IPS-18c (cell line): ENCODE results near the gene MUC5B.
"Not testable (repeated sequence)": the region's sequence is repeated elsewhere in the genome, so short reads cannot be mapped to it uniquely, and the experiment has no call there.

ENCODE experiments used
- H3K4me3 ChIP-seq: 2 replicates; pipeline ENCODE4 v1.7.0; 2013; ENCODE audit warnings: low read depth, mild to moderate bottlenecking, low read length, moderate library complexity; ENCODE audit not compliant: insufficient read depth
- H3K9me3 ChIP-seq: one replicate; pipeline ENCODE4 v1.6.1; 2013; ENCODE audit warnings: mild to moderate bottlenecking, low read length, moderate library complexity; ENCODE audit not compliant: control insufficient read depth, insufficient read depth

MUC5B gene

DNA sequence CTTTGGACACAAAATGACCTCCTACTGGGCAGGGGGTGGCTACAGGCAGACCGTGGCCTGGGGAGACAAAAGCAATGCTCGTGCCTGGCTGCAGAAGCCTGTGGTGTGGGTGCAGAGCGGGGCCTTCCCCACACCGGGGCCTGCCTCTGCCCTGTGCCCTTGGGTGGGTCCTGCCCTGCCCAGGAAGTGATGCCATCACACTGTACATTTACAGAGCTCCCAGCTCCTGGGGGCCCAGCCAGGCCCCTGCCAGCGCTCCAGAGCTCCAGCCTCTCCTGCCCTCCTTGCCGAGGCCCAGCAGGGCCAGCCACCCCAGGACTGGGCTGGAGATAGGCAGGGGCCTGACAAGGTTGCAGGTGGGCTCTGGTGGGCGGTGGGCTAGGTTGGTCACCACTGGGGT, 40.1 kb downstream of the MUC5B start:
- H3K4me3 ChIP-seq: peak overlapping the region; percentile 20
- peaks cover 5% of the 10 kb centered on the region for H3K9me3 ChIP-seq

DNA sequence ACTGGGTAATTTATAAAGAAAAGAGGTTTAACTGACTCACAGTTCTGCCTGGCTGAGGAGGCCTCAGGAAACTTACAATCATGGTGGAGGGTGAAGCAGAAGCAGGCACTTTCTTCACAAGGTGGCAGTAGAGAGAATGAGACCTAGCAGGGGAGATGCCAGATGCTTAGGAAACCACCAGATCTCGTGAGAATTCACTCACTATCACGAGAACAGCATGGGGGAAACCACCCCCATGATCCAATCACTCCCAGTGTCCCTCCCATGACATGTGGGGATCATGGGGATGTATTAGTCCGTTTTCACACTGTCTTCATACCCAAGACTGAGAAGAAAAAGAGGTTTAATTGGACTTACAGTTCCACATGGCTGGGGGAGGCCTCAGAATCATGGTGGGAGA, 41.6 kb downstream of the MUC5B start:
- H3K9me3 ChIP-seq, H3K4me3 ChIP-seq: not testable (repeated sequence)

DNA sequence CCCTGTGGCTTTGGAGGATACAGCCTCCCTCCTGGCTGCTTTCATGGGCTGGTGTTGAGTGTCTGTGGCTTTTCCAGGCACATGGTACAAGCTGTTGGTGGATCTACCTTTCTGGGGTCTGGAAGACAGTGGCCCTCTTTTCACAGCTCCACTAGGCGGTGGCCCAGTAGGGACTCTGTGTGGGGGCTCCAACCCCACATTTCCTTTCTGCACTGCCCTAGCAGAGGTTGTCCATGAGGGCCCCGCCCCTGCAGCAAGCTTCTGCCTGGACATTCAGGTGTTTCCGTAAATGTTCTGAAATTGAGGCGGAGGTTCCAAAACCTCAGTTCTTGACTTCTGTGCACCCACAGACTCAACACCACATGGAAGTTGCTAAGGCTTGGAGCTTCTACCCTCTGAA, 42.6 kb downstream of the MUC5B start:
- H3K9me3 ChIP-seq, H3K4me3 ChIP-seq: not testable (repeated sequence)

DNA sequence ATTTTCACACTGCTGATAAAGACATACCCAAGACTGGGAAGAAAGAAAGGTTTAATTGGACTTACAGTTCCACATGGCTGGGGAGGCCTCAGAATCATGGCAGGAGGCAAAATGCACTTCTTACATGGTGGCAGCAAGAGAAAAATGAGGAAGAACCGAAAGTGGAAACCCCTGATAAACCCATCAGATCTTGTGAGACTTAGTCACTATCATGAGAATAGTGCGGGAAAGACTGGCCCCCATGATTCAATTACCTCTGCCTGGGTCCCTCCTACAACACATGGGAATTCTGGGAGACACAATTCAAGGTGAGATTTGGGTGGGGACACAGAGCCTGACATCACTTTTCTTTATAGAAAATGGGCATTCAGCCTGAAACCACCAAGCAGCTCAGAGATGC, 44.1 kb downstream of the MUC5B start:
- H3K9me3 ChIP-seq, H3K4me3 ChIP-seq: not testable (repeated sequence)

DNA sequence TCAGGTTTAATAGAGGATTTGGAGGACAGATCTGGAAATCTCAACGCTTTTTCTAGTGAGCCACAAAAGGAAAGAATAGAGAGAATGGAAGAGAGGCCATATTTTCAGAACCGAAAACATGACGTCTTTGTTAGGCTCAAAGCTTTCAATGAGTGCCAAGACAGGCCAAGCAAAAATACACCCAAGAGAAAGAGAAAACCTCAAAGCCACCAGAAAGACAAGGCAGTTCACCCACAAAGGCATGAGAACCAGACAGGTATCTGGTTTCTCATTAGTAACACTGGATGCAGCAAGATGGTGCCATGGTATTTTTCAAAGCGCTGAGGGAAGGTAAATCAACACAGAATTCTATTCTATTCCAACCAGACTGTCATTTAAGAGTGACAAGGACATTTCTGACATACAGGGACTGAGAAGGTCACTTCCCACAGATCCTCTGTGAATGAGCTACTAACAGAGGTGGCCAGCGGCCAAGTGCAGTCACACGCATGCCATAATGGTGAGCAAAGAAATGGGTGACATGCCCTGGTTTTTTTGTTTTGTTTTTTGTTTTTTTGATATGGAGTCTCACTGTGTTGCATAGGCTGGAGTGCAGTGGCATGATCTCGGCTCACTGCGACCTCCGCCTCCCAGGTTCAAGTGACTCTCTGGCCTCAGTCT, 44.7 kb downstream of the MUC5B start:
- peaks cover 5% of the 10 kb centered on the region for H3K9me3 ChIP-seq
- H3K4me3 ChIP-seq: no peak overlapping the region

DNA sequence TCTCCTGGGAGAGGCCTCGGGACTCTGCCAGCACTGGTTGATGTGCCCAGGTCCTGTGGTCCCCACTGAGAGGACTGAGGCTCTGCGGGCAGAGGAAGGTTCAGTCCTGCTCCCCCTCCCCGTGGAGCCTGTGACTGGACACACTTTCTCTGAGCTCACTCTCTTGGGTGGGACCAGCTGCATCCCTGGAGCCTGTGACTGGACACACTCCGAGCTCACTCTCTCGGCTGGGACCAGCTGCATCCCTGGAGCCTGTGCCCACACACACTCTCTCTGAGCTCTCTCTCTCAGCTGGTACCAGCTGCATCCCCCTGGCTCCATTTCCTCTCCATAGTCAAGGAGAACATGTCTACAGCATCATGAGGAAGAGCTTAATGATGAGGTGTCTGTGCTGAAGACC, 47.1 kb downstream of the MUC5B start:
- H3K9me3 ChIP-seq: peaks cover 5% of the 10 kb centered on the region
- H3K4me3 ChIP-seq: no peak overlapping the region

DNA sequence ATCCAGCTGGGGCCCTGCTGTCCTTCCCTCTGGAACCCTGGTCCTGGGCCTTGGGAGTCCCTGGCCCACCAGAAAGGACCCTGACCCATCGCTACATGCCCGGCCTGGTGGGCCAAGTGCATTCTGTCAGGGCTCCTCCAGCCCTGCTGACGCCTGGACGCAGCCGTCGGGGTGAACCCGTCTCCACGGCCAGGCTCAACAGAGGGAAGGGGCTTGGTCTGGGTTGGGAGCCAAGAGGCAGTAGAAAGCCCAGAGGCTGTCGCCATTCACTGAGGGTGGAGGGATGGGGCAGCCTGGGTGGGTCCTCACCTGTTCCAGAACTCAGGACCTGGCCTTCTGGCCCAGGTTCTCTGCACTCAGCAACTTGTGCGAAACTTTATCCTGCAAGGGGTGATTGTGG, 47.6 kb downstream of the MUC5B start:
- no peak overlapping the region for H3K4me3 ChIP-seq
- H3K9me3 ChIP-seq: peaks cover 2% of the 10 kb centered on the region

DNA sequence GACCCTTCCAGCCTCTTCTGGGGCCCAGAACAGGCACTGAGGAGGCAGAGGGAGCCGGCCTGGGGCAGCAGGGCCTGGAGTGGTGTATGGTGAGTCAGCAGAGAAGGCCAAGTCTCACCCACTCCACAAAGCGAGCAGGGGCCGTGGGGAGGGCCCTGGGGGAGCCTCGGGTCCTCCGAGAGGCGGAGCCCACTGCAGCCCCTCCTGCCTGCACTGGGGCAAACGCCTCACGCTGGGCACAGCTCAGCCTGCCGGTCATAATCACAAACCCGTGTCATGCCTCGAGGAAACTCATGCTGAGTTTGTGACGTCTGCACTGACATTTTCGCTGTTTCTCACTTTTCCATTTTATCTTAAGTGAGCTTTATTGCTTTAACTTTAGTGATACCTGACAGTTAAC, 48.1 kb downstream of the MUC5B start:
- Histone ChIP-seq H3K4me3 (no peak overlapping the region), H3K9me3 (no peaks in the 10 kb centered on the region)

DNA sequence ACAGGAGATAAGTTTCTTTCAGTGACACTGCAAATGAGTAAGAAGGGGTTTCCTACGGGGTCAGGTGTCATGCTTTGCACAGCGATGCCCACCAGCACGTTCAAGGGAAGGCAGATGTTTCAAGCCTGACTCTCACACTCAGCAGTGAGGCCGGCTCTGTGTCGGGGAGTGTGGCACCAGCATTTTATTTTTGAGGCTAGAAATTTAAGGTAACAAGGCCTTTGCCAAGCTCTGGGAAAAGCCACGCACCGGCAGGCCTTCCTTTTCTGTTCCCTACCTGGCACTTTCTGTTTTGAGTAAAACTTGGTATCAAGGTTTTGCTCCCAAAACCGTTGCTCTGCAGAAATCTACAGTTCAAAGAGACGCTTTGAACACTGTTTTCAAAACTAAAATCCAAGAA, 48.5 kb downstream of the MUC5B start:
- H3K9me3 ChIP-seq: no peaks in the 10 kb centered on the region

DNA sequence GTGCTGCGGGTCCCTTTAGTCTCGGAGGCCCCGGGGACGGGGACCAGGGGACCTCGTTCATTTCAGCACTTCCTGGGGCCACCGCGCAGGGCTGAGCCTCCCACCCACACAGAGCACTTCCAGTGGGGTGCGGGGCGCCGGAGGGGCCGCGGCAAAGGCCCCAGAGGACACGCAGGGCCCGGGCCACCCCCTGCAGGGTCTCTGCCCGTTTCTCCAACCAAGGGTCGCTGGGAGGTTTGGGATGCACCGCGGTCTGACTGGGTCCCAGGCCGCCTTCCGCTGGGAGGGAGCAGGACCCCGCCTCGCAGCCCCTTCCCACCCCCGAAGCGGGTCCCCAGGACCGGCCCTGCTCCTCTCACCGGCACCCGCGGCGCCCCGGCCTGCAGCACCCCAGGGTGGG, 49.1 kb downstream of the MUC5B start:
- no peaks in the 10 kb centered on the region for H3K9me3 ChIP-seq
- no peak overlapping the region for H3K4me3 ChIP-seq

More for the DNA sequence above, 48.5 kb downstream of the MUC5B start:
- no peak overlapping the region for H3K4me3 ChIP-seq

DNA sequence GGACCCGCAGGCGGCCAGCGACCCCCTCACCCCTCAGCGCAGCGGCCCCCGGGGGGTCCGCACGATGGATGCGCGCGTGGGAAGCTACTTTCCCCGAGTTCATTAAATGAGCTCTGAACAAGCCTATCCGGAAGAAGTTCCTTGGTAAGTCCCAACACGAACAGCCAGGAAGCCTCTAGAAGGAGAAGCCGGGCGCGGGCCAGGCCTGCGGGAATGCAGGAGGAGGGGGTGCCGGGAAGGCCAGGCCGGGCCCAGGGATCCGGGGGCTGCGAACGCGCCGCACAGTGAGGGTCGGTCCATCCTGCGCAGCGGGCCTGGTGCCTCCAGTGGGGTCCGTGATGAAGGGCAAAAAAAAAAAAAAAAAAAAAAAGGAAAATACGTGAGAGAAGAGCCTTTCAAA, 49.7 kb downstream of the MUC5B start:
- no peaks in the 10 kb centered on the region for H3K9me3 ChIP-seq
- H3K4me3 ChIP-seq: no peak overlapping the region

DNA sequence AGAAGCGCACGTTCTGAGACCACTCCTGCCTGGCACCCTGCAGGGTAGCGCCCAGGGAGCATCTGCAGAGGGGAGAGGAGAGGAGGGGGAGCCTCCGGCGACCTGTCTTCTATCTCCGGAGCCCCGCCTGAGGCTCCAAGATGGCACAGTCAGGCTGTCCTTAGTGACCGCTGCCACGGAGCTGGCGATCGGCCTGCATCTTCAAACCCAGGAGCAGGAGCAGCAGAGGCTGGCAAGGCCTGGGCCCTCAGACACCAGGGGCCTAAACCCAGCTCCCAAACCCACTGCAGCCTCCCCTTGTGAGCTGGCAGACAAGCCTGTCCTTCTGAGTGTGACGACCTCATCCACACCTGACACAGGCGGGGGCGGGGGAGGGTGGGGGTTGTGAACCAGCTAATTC, 51.6 kb downstream of the MUC5B start:
- Histone ChIP-seq H3K9me3 (no peaks in the 10 kb centered on the region), H3K4me3 (no peak overlapping the region)

DNA sequence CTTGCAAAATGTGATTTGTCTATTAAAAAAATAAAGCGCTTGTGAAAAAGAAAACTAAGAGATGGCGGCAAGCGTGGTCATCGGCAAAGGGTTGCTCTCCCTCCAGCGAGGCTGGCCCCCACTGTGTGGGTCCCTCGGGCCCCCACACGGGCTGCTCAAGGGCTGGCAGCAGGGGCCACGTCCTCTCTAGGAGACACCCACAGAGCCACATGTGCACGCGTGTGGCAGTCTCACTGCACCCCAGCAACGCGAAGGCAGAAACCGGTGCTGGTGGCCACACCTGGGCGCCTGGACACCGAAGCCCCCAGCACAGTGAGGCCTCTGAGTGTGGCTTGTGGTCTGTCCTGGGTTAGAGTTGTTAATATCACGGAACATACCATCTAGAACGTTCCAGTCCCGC, 52.2 kb downstream of the MUC5B start:
- H3K4me3 ChIP-seq: no peak overlapping the region
- H3K9me3 ChIP-seq: no peaks in the 10 kb centered on the region

DNA sequence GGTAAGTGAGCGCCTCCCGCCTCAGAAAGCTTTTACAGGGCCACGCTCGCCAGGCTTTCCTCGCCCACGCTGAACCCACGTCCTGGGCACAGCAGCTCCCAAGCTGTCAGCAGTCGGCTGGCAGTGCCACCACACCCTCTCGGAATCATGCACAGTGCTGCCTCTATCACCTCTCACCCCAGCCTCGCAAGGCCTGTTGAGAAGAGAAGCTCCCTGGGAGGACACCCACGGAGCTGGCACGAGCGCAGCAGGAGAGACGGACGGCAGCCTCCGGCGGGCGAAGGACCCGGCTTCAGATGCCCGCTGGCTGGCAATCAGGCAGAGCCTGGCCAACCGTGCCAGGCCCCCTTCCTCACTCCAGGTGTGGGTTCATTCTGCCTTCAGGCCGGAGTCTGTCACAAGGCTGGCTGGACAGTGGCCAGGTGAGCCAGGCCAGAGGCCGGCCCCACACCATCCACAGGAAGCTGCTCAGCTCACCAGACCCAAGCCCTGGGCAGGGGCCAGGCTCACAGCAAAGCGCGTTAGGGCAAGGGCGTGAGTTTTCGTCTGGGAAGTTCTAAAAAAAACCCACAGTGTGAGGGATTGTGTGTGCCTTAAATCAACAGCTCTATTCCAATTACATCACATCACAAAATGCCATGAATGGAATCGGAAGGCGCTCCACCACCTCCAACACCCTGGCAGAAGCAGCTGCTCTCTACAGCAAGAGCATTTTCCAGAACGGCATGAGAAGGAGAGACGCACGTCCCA, 53.4 kb downstream of the MUC5B start:
- Histone ChIP-seq H3K9me3 (no peaks in the 10 kb centered on the region), H3K4me3 (no peak overlapping the region)

DNA sequence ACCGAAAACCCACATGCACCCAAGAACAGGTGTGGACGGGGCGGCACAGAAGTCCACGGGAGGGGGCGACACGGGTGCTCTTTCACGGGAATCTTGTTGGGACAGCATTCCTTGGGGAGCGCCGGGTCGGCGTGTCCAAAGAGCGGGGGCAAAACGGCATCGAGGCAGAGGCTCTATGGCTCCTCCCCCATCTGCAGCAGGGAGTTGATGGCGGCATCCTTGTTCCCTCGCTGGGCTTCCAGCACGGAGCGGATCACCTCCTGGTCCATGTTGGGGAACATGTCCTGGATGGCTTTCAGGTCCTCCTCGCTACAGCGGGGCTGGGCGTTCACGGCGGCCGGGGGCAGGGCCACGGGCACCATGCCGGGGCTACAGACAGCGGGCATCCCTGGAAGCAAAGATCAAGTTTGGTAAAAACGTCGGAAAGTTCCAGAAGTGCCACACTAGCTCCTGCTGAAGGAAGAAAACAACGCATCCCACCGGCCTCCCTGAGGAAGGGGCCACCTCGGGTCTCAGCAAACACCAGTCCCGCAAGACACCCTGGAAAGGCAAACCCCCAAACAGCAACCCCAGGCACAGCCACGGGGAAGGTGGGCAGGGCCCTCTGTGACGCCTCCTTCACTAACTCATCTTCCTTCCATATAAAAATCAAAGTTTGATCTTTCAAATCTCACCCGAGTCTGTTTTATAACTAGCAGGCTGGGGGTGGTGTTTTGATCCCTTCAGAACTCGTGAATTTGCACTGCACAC, 54.2 kb downstream of the MUC5B start:
- Histone ChIP-seq H3K4me3 (no peak overlapping the region), H3K9me3 (no peaks in the 10 kb centered on the region)

DNA sequence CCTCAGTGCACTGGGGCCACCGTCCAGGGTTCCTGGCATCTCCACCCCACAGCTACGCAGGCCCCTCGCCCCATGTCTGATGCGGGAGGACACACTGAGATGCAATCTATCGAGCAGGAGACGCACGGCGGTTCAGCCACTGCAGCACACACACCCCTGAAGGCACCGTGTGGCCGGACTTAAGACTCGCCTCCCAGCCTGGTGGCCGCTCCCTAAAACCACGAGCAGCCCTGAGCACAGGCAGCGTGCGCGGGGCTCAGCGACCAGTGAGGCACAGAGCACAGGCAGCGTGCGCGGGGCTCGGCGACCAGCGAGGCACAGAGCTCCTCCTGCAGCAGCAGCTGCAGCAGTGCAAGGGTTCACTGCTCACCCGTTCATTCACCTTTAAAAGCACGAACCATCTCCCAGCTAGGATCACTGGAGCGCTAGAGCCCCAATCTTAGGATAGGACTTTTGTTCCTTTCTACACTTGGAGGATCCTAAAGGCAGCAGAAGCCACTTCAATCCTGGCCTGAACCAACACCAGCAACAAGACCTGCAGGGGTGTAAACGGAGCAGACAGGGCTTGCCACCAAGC, 55.2 kb downstream of the MUC5B start:
- Histone ChIP-seq H3K9me3 (no peaks in the 10 kb centered on the region), H3K4me3 (no peak overlapping the region)

DNA sequence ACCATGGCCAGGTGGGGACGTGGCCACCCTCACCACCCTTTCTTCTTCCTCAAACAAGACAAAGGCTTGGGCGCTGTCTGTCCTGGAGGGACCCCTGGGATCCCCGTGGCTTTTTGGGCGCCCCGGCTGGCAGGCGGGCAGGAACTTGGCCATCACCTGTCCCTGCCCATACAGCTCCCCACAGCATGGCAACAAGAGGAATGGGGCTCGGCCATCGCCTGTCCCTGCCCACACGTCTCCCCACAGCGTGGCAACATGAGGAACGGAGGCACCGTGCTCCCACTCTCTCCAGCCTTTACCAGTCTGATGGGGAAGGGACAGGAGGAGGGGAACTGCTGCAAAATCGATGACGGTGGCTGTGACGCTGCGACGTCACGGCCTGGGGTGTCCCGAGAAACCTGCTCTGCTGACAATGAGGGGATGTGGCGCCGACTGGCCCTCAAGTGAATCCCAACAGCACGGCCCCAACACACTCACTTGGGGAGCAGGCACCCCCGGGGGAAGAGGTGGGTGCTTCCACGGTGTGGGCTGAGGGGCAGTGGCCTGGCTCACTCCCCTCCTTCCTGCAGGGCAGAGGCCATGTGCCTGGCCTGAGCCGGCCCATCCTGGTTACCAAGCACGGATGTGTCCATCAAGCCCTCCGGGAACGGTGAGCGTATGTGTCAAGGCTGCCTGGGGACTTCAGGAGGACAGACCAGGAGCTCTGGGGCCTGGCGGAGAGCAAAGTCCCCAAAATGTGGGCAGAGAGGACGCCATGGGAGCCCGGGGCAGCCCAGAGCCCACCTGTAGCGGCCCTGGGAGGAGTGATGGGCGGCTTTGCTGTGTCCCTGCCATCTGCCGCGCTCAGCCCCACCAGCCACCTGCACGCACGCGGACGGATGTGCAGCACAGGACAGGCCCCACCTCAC, 56.2 kb downstream of the MUC5B start:
- Histone ChIP-seq H3K4me3 (no peak overlapping the region), H3K9me3 (no peaks in the 10 kb centered on the region)
